Activated T-cell treated with anti-CD3 and anti-CD28 coated beads, Interleukin-2, amount 50 U/mL, for 24 hours (primary cell): ENCODE measurements around the gene RRBP1.
A peak's percentile ranks its signal among the peaks of the same experiment; 100 is the strongest.

Experiments
- DNase-seq: peaks from one replicate; pipeline ENCODE4 v3.0.0-alpha.2; 2020
- H3K27ac Mint-ChIP-seq: 2 replicates; pipeline ENCODE4 v1.8.0; 2020; ENCODE audit warnings: mild to moderate bottlenecking, mixed read lengths
- H3K27me3 Mint-ChIP-seq: 2 replicates; pipeline ENCODE4 v1.8.0; 2020; ENCODE audit warnings: mixed read lengths
- H3K36me3 Mint-ChIP-seq: 2 replicates; pipeline ENCODE4 v1.8.0; 2020; ENCODE audit warnings: low read depth, mixed read lengths
- H3K4me1 Mint-ChIP-seq: 2 replicates; pipeline ENCODE4 v1.8.0; 2020; ENCODE audit warnings: low read depth, mixed read lengths
- H3K4me3 Mint-ChIP-seq: 2 replicates; pipeline ENCODE4 v1.8.0; 2020; ENCODE audit warnings: mild to moderate bottlenecking, moderate library complexity, mixed read lengths
- H3K9me3 Mint-ChIP-seq: 2 replicates; pipeline ENCODE4 v1.8.0; 2020; ENCODE audit warnings: mixed read lengths

The RRBP1 gene

GRCh38 chr20:17699931-17700351 lies 17.9 kb upstream of the RRBP1 start, which contains the start of gene BANF2:
TSS of gene BANF2 (plus strand) at chr20:17699966. CDS start at chr20:17725026, 25,060 bp downstream.
- Mint-ChIP-seq H3K27me3 (no peaks in the 10 kb centered on the region), H3K4me3 (no peak within 1 kb of the TSS), H3K4me1 (no peaks in the 10 kb centered on the region), H3K36me3 (no peaks in the 10 kb centered on the region), H3K27ac (no peak within 1 kb of the TSS), H3K9me3 (no peaks in the 10 kb centered on the region)
- no peak for DNase-seq

DNA sequence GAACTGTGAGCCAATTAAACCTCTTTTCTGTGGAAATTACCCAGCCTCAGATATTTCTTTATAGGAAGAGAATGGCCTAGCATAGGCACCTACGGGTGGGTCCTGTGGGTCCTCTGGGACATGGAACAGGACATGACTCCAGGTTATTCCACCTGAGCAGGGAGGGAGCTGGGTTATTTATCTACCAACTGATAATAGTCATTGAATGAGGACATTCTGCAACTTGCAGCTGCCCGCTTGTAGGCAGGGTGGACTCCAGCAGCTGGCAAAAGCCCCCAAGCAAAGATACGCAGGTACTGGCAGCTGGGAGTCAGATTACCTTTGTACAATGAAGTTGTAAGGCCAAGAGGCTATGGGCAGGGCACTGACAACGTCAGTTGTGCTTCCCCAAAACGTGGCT lies 16.3 kb upstream of the RRBP1 start:
- Mint-ChIP-seq H3K4me3 (no peak overlapping the region), H3K36me3 (no peaks in the 10 kb centered on the region), H3K27ac (no peak overlapping the region), H3K9me3 (no peaks in the 10 kb centered on the region), H3K4me1 (no peaks in the 10 kb centered on the region), H3K27me3 (peaks cover 7% of the 10 kb centered on the region)
- DNase-seq, result no peak

DNA sequence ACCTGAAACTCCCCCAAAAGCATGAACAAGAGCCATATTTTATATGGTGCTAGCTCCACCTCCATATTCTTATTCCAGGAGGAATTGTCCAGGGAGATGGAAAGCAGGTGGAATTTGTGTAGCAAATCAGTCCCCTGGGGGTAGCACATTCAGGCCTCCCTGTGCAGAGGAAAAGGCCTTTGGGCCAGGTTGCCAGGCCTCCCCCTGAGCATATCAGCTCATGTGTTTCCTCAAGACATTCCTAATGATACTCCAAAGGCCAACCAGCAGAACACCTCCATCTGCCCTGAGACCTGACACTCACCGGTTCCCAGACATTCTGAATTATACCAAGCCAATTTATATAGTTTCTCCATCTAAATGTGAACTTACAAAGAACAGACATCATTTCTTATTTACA lies 15.1 kb upstream of the RRBP1 start:
- no peaks in the 10 kb centered on the region for H3K36me3 Mint-ChIP-seq
- no peaks in the 10 kb centered on the region for H3K4me1 Mint-ChIP-seq
- peaks cover 13% of the 10 kb centered on the region for H3K27me3 Mint-ChIP-seq
- no peak for DNase-seq
- no peak overlapping the region for H3K27ac Mint-ChIP-seq
- H3K9me3 Mint-ChIP-seq, result no peaks in the 10 kb centered on the region
- no peak overlapping the region for H3K4me3 Mint-ChIP-seq

- Mint-ChIP-seq H3K4me3 (no peak overlapping the region), H3K36me3 (no peaks in the 10 kb centered on the region), H3K27me3 (peaks cover 20% of the 10 kb centered on the region), H3K9me3 (no peaks in the 10 kb centered on the region), H3K4me1 (no peaks in the 10 kb centered on the region), H3K27ac (no peak overlapping the region)
- no peak for DNase-seq
Measured at GRCh38 chr20:17696287-17696686, 14.2 kb upstream of the RRBP1 start.

DNA sequence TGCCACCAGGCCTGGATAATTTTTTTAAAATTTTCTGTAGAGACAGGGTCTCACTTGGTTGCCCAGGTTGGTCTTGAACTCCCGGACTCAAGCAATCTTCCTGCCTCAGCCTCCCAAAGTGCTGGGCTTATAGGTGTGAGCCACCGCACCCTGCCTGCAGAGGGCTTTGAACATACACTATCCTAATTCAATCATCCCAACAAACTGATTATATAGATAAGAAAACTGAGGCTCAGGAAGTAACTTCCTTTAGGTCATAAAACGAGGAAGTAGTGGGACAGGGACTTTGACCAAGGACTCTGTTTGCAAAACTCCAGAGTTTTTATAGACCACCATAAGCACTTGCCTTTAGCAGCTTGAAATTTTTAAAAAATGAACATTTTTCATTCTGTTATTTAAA lies 12.7 kb upstream of the RRBP1 start:
- H3K36me3 Mint-ChIP-seq, result no peaks in the 10 kb centered on the region

DNA sequence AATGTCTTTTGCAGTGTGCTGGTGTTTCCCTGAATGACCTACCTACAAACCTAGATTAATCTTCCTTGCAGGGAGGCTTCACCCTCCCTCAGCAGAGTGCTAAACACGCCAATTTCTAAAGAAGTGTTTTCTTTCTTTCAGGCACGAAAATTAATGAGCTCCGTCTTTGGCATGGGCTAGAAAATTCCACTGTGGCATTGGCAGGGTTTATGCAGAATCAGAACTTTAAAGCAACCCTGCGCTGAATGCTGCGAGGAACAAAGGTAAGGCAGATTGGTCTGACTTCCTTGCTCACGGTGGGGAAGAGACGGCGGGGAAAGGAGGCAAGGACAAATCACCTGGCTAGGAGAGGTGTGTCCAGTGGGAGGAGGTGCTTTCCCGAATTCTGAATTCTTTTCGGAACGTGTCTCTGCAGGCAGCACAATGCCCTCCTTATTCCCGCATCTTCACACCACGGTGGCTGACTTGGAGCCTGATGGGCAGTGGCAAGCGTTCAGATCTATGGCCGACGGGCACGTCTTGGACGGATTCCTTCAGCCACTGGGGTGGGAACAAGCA lies 11.5 kb upstream of the RRBP1 start:
- Mint-ChIP-seq H3K4me3 (no peak overlapping the region), H3K9me3 (no peaks in the 10 kb centered on the region), H3K27ac (no peak overlapping the region), H3K36me3 (no peaks in the 10 kb centered on the region), H3K27me3 (peaks cover 39% of the 10 kb centered on the region), H3K4me1 (no peaks in the 10 kb centered on the region)
- no peak for DNase-seq

More for the DNA sequence above, 12.7 kb upstream of the RRBP1 start:
- Mint-ChIP-seq H3K27ac (no peak overlapping the region), H3K4me1 (no peaks in the 10 kb centered on the region), H3K9me3 (no peaks in the 10 kb centered on the region), H3K4me3 (no peak overlapping the region), H3K27me3 (peaks cover 32% of the 10 kb centered on the region)
- DNase-seq, result no peak

- H3K36me3 Mint-ChIP-seq, result no peaks in the 10 kb centered on the region
- no peak overlapping the region for H3K4me3 Mint-ChIP-seq
- peaks cover 53% of the 10 kb centered on the region for H3K27me3 Mint-ChIP-seq
- H3K9me3 Mint-ChIP-seq, result no peaks in the 10 kb centered on the region
- no peak for DNase-seq
- H3K4me1 Mint-ChIP-seq, result no peaks in the 10 kb centered on the region
- no peak overlapping the region for H3K27ac Mint-ChIP-seq
Measured at GRCh38 chr20:17691758-17692157, 9.7 kb upstream of the RRBP1 start.

DNA sequence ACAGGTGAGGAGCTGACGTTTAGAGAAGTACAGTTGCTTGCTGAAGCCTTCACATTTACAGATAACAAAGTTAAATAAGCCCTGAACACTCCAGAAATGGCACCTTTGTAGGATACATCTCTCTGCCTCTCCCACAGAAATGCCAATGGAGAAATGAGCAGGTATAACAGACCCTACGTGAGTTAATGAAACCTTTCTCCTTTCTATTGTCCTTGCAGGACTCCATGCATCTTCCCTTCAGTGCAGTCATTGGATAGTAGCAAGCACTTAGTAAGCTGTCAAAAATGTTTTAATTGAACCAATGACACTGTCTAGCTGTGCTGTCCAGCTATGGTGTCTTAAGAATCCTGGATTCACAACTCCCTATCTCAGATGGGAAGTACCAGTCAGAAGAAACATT lies 8.1 kb upstream of the RRBP1 start:
- Mint-ChIP-seq H3K36me3 (no peaks in the 10 kb centered on the region), H3K27me3 (peaks cover 64% of the 10 kb centered on the region), H3K4me3 (no peak overlapping the region), H3K4me1 (no peaks in the 10 kb centered on the region), H3K9me3 (no peaks in the 10 kb centered on the region), H3K27ac (no peak overlapping the region)
- DNase-seq, result no peak

GRCh38 chr20:17688965-17689364 lies 6.9 kb upstream of the RRBP1 start:
- H3K4me1 Mint-ChIP-seq, result no peaks in the 10 kb centered on the region
- DNase-seq, result no peak
- no peak overlapping the region for H3K27ac Mint-ChIP-seq
- H3K36me3 Mint-ChIP-seq, result no peaks in the 10 kb centered on the region
- H3K9me3 Mint-ChIP-seq, result no peaks in the 10 kb centered on the region
- no peak overlapping the region for H3K4me3 Mint-ChIP-seq
- H3K27me3 Mint-ChIP-seq, result peaks cover 72% of the 10 kb centered on the region

DNA sequence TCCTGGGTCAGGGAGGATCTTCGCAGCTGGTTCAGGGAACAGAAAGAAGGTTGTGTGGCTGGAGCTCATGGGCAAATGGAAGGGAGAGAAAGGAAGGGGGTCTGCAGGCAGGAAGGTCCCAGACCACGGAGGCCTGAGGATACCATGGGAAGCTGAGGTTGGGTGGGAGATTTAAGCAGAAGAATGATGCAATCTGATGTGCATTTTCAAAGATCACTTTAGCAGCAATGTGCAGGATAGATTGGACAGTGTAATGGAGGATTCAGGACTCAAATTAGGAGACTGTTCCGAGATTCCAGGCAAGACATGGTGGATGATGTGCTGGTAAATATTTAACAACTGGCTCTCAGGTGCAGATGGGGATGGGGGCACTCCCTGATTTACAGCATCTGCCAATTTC lies 5.8 kb upstream of the RRBP1 start:
- H3K36me3 Mint-ChIP-seq, result no peaks in the 10 kb centered on the region
- peaks cover 4% of the 10 kb centered on the region for H3K4me1 Mint-ChIP-seq
- DNase-seq, result no peak
- peaks cover 68% of the 10 kb centered on the region for H3K27me3 Mint-ChIP-seq
- H3K27ac Mint-ChIP-seq, result no peak overlapping the region
- H3K9me3 Mint-ChIP-seq, result no peaks in the 10 kb centered on the region
- H3K4me3 Mint-ChIP-seq, result no peak overlapping the region

DNA sequence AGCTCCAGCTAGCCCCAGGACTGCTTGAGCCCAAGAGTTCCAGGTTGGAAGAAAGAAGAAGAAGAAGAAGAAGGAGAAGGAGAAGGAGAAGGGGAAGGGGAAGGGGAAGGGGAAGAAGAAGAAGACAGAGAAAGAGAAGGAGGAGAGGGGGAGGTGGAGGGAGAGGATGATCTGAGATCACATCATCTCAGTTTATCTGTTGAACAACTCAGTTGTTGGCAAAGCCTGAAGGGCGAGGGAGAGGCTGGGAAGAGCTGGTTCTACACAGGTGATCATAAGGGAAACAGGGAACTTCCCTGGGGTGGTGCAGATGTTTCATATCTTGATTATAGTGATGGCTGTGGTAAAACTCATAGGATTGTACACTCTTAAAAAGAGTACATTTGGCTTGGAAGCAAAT lies 3.1 kb upstream of the RRBP1 start:
- Mint-ChIP-seq H3K27ac (no peak overlapping the region), H3K9me3 (no peaks in the 10 kb centered on the region), H3K36me3 (peaks cover 3% of the 10 kb centered on the region), H3K4me3 (no peak overlapping the region), H3K4me1 (peaks cover 12% of the 10 kb centered on the region), H3K27me3 (peaks cover 48% of the 10 kb centered on the region)
- no peak for DNase-seq

GRCh38 chr20:17684077-17684888 lies 2.2 kb upstream of the RRBP1 start:
- Mint-ChIP-seq H3K36me3 (peaks cover 9% of the 10 kb centered on the region), H3K4me1 (peaks cover 20% of the 10 kb centered on the region), H3K27ac (no peak overlapping the region), H3K27me3 (peaks cover 44% of the 10 kb centered on the region), H3K9me3 (no peaks in the 10 kb centered on the region), H3K4me3 (no peak overlapping the region)
- no peak for DNase-seq

DNA sequence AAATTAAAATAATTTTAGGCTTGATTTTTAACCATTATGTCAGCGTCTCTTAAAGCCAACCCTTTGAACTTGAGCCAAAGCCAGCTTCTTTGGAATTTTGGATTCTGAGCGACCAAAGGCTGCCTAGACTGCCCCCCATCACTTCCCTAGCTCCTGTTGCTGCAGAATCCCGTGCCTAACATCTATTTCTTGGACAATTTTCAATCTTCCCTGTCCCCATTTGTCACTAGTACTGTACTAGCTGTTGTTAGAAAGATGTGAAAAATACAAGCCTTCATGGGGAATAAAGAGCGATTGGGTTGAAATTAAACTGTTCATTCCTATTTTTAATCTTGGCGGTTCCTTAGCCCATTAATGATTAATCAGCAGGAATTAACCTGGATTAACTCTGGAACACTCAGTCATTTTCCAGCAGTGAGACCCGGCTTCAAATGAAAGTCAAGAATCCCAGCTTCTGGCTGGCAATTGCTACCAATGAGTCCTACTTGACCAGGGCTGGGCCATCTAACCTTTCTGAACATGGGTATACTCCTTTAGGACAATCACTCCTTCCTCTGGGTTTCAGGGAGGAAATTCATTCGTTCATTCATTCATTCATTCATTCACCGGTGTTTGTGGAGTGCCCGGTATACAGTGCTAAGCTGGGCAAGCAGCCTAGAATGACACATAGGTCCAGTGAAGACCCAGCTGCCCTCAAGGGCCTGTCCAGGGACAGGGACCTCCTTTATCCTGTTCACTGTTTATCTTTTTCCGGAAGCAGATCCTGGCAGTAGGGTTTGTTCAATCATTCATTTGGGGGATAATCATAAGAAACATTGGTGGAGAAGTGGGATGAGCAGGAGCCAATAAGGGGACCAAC lies 1.4 kb upstream of the RRBP1 start:
- H3K36me3 Mint-ChIP-seq, result peaks cover 12% of the 10 kb centered on the region
- peaks cover 39% of the 10 kb centered on the region for H3K27me3 Mint-ChIP-seq
- no peak overlapping the region for H3K4me3 Mint-ChIP-seq
- H3K9me3 Mint-ChIP-seq, result no peaks in the 10 kb centered on the region
- no peak for DNase-seq
- peaks cover 22% of the 10 kb centered on the region for H3K4me1 Mint-ChIP-seq
- H3K27ac Mint-ChIP-seq, result no peak overlapping the region

- H3K4me3 Mint-ChIP-seq, result peak overlapping the region; percentile 80
- H3K27me3 Mint-ChIP-seq, result peaks cover 36% of the 10 kb centered on the region
- peaks cover 18% of the 10 kb centered on the region for H3K36me3 Mint-ChIP-seq
- peak overlapping the region; percentile 84 for H3K27ac Mint-ChIP-seq
- peaks cover 22% of the 10 kb centered on the region for H3K4me1 Mint-ChIP-seq
- DNase-seq, result no peak
- no peaks in the 10 kb centered on the region for H3K9me3 Mint-ChIP-seq
Measured at GRCh38 chr20:17682889-17683198, 802 bp upstream of the RRBP1 start.

DNA sequence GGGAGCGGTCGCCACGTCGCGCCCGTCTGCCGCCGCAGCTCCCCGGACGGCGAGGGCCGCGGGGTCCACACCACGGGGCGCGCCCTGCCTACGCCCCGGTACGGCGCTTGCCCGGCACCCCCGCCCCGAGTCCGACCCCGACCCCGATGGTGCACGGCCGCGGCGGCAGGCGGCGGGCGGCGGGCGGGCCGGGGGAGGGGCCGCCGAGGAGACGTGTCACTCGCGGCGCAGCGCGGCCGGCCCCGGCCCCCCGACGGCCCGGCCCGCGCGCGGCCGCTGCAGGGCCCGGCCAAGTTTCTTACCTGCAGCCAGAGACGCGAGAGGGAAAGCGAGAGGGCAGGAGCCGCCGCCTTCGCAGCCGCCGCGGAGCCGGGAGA lies 328 bp downstream of the RRBP1 start:
- H3K36me3 Mint-ChIP-seq, result peaks cover 28% of the 10 kb centered on the region
- H3K4me3 Mint-ChIP-seq, result peak overlapping the region; percentile 84
- peaks cover 22% of the 10 kb centered on the region for H3K4me1 Mint-ChIP-seq
- DNase-seq, result no peak
- peak overlapping the region; percentile 89 for H3K27ac Mint-ChIP-seq
- H3K9me3 Mint-ChIP-seq, result no peaks in the 10 kb centered on the region
- peaks cover 26% of the 10 kb centered on the region for H3K27me3 Mint-ChIP-seq
